Fibroblast of mammary gland (primary cell): Measurements from ENCODE around the gene ENAM.

ENCODE experiments used
- DNase-seq: peaks from one replicate; pipeline ENCODE4 v3.0.0-alpha.2; 2010; ENCODE audit warnings: low read depth
- H3K4me3 ChIP-seq: 2 replicates; pipeline ENCODE4 v1.5.1; 2011; ENCODE audit warnings: low read depth, mild to moderate bottlenecking, low read length, moderate library complexity; ENCODE audit not compliant: control insufficient read depth
- CTCF ChIP-seq: conservative IDR thresholded peaks from 2 replicates; pipeline ENCODE4 v1.5.1; 2011; ENCODE audit warnings: low read depth, low read length, inconsistent platforms; ENCODE audit not compliant: control insufficient read depth, insufficient read depth

ENAM gene

DNA sequence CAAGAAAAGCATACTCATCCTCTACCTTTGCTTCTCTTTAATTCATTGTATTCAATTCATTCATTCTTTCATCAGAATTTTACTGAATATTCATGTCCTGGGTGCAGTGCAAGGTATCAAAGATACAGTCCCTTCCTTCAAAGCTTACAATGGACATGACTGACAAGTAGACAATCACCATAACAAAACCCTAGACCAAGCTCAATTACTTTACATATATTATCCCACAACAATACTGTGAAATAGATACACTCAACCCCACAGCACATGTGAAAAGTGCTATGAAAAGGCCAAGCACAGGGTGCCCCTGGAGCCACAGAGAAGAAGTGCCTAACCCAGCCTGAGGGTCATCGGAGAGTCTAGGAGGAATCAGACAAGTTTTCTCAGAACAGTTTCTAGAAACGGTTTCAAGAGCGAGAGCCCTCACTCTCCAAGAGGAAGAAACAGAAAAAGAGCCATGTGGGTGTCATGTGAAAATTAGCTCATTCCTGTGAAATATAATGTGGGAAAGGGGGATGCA, 21.1 kb upstream of the ENAM start:
- TF ChIP-seq CTCF: no peak
- no peak for DNase-seq

GRCh38 chr4:70608324-70608723, 20.2 kb upstream of the ENAM start:
- H3K4me3 ChIP-seq: no peak overlapping the region
- no peak for TF ChIP-seq CTCF
- no peak for DNase-seq

More for the DNA sequence above, 21.1 kb upstream of the ENAM start:
- H3K4me3 ChIP-seq: no peak overlapping the region

- TF ChIP-seq CTCF: no peak
- H3K4me3 ChIP-seq: no peak overlapping the region
- no peak for DNase-seq
These were observed 15.0 kb upstream of the ENAM start for GRCh38 chr4:70613306-70614183.

- no peak overlapping the region for H3K4me3 ChIP-seq
- no peak for DNase-seq
- TF ChIP-seq CTCF: no peak
These were observed 14.4 kb upstream of the ENAM start for GRCh38 chr4:70614184-70614555.

DNA sequence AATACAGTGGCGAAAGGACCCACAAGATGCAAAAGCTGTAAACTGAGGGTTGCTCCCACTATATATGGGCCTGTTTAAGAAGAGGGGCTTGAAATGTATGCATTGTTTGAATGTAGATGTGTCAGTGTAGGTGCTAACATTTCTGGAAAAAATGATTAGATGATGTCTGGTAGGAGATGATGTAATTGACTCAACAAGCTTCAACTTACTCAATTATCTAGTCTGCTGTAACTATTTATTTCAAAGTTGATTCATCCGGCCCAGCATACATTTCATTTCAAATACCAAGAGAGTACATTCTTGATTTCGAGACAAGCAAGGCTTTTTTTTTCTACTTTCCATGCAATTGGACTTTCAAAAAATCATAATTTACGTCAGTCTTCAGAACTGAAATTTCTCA, 9.3 kb upstream of the ENAM start:
- no peak for DNase-seq
- no peak for TF ChIP-seq CTCF
- H3K4me3 ChIP-seq: no peak overlapping the region

- no peak overlapping the region for H3K4me3 ChIP-seq
- DNase-seq: no peak
- no peak for TF ChIP-seq CTCF
These were observed 8.8 kb upstream of the ENAM start for GRCh38 chr4:70619778-70620177.
